Heart right ventricle (tissue), 16 donors: ENCODE results near the gene KLHL29. TPM values are rescaled to one million over a fixed set of nuclear protein-coding genes. Genes with fewer than 3 reads are reported as not detected.
A peak's percentile ranks its signal among the peaks of the same experiment; 100 is the strongest.

Experiments used
- ATAC-seq, 8 donors: fragments of 200-7000 bp; cut with Tn5 transposase; one replicate each; pipeline ENCODE4 v1.9.1; 2020; ENCODE audit warnings: mild to moderate bottlenecking in 8 of 8, moderate library complexity in 8 of 8, moderate number of reproducible peaks in 1 of 8
- DNase-seq, 2 donors: peaks; one replicate each; pipeline ENCODE4 v3.0.0-alpha.2; 2020
- H3K27ac ChIP-seq, 10 donors: fragments of 200-600 bp; sonication (generic) in 2 of 10; one replicate each; pipeline versions ENCODE4 v1.5.0 to v1.8.0; 2020 to 2022; ENCODE audit warnings: mild to moderate bottlenecking in 3 of 10
- H3K27me3 ChIP-seq, 7 donors: fragments of 200-600 bp; one replicate each; pipeline ENCODE4 v1.8.0; 2021 to 2022; ENCODE audit warnings: mild to moderate bottlenecking in 2 of 7
- H3K36me3 ChIP-seq, 9 donors: fragments of 200-600 bp; sonication (generic) in 1 of 9; one replicate each; pipeline versions ENCODE4 v1.5.0 to v1.8.0; 2020 to 2022; ENCODE audit warnings: mild to moderate bottlenecking in 2 of 9
- H3K4me1 ChIP-seq, 9 donors: fragments of 200-600 bp; sonication (generic) in 1 of 9; one replicate each; pipeline versions ENCODE4 v1.5.0 to v1.8.0; 2020 to 2022; ENCODE audit warnings: mild to moderate bottlenecking in 4 of 9
- H3K4me3 ChIP-seq, 10 donors: fragments of 200-600 bp; sonication (generic) in 2 of 10; one replicate each; pipeline versions ENCODE4 v1.5.0 to v1.8.0; 2020 to 2022; ENCODE audit warnings: mild to moderate bottlenecking in 7 of 10, moderate library complexity in 2 of 10
- H3K9me3 ChIP-seq, 11 donors: fragments of 200-600 bp in 10 of 11; sonication (generic) in 2 of 11; one replicate each; pipeline versions ENCODE4 v1.5.0 to v1.8.0; 2013 to 2022; ENCODE audit warnings: mild to moderate bottlenecking in 2 of 11, control low read depth in 1 of 11, moderate library complexity in 1 of 11
- CTCF ChIP-seq, 9 donors: fragments of 200-600 bp; sonication (generic) in 2 of 9; IDR thresholded peaks; one replicate each; pipeline versions ENCODE4 v1.5.0 to v1.8.0; 2021 to 2022; ENCODE audit warnings: antibody characterized with exemption in 9 of 9, mild to moderate bottlenecking in 5 of 9, moderate library complexity in 1 of 9
- WGBS, 2 donors: extraction: QIAGEN DNeasy Blood & Tissue Kit; methylation state at CpG; one replicate each; pipeline ENCODE4 v1.1.7; 2013; ENCODE audit warnings: inconsistent platforms in 1 of 2; 5-methylcytosine and 5-hydroxymethylcytosine counted together
- intact Hi-C, 10 donors: fragments of 100-400 bp; cut with DNase I; formaldehyde crosslinking; loops; one replicate each; pipeline versions ENCODE4 v1.11.1 to v1.14.2; 2022
- polyA plus RNA-seq, 2 donors: library from polyadenylated mRNA; stranded (reverse); fragments of 200-250 nt; gene quantifications; one replicate each; pipeline ENCODE4 v1.2.3, GENCODE V29; 2013
- total RNA-seq, 10 donors: library from RNA; stranded (reverse); fragmentation: NEBNext Ultra II Directional in 3 of 10; extraction: Animal tissue kit (Norgen Biotek cat#: 25700) in 3 of 10; gene quantifications; one replicate each; pipeline versions ENCODE4 v1.2.1 to v1.2.4, GENCODE V29; 2021 to 2023
- donor health status: Arrhythmogenic right ventricular cardiomyopathy.
- donor health status: ischemic (EF 13 %, LVEDD 7.1; RV severe dilation, severe dysfunction).
- donor health status: healthy with polysubstance abuse.
- donor health status: DM: no; HTN: yes; CAD: no.
- donor health status: DM: no; HTN: no; CAD: no.
- donor health status: ischemic (EF 25% LVEDD 6.9; RV normal size, moderate dysfunction).
- donor health status: ischemic (EF 25% LVEDD 5.7; RV mildly dilated, moderate dysfunction).
- donor health status: healthy.
- donor health status: DM: yes; HTN: yes; CAD: no.
- donor health status: Ischemic cardiomyopathy.
- donor health status: ischemic (EF 35%, LVEDD 5.7; RV mildly dilated, moderate dysfunction).
- donor health status: nonischemic (EF 11% LVEDD 7.7; RV severe dilation, severe dysfunction).
- donor health status: DM: yes; HTN: yes; CAD: no.
- donor health status: PGD.
- donor health status: ischemic (EF 29% LVEDD 5.4; RV normal size, mild dysfunction).
- donor health status: nonischemic (EF 23%, LVEDD 6.1; RV moderate dilation, normal function).

KLHL29 gene
- total and polyA plus RNA-seq, 12 donors, result 0.71 to 1.5 (median 1.0) TPM

- no peaks in the 10 kb centered on the region for H3K9me3 ChIP-seq
- H3K4me1 ChIP-seq, result peaks cover 0 to 34% (median 20%) of the 10 kb centered on the region in 9 donors
- H3K4me3 ChIP-seq, result peak overlapping the region; percentile 37 to 80 (median 64)
- peak overlapping the region in 5 of 10 donors; percentile 43 to 66 (median 53) for H3K27ac ChIP-seq
- no peak for TF ChIP-seq CTCF (IDR thresholded peaks at IDR 0.05)
- peaks cover 9 to 84% (median 54%) of the 10 kb centered on the region in 7 donors for H3K27me3 ChIP-seq
- 0% methylated on average over 11 to 51 of the region's 52 CpGs for WGBS, 2 donors
- DNase-seq (peak in 1 of 2 donors; percentile 48), ATAC-seq (peak in 4 of 8 donors; percentile 6 to 24 (median 16))
- no peaks in the 10 kb centered on the region for H3K36me3 ChIP-seq
- intact Hi-C loops, result no loop called here
These were observed 370 bp downstream of the KLHL29 start for GRCh38 chr2:23385351-23385747.

GRCh38 chr2:23385748-23386338 lies 864 bp downstream of the KLHL29 start:
- Histone ChIP-seq H3K27me3 (peaks cover 9 to 89% (median 56%) of the 10 kb centered on the region in 7 donors), H3K36me3 (no peaks in the 10 kb centered on the region), H3K27ac (peak overlapping the region in 5 of 10 donors; percentile 43 to 66 (median 53)), H3K4me1 (peaks cover 0 to 29% (median 17%) of the 10 kb centered on the region in 9 donors), H3K9me3 (no peaks in the 10 kb centered on the region), H3K4me3 (peak overlapping the region; percentile 37 to 80 (median 64))
- 1 to 2% methylated on average over 35 to 63 of the region's 63 CpGs for WGBS, 2 donors
- ATAC-seq (peak in 6 of 8 donors; percentile 4 to 55 (median 22)), DNase-seq (peak in 1 of 2 donors; percentile 21)
- intact Hi-C loops, result no loop called here
- no peak for TF ChIP-seq CTCF (IDR thresholded peaks at IDR 0.05)

DNA sequence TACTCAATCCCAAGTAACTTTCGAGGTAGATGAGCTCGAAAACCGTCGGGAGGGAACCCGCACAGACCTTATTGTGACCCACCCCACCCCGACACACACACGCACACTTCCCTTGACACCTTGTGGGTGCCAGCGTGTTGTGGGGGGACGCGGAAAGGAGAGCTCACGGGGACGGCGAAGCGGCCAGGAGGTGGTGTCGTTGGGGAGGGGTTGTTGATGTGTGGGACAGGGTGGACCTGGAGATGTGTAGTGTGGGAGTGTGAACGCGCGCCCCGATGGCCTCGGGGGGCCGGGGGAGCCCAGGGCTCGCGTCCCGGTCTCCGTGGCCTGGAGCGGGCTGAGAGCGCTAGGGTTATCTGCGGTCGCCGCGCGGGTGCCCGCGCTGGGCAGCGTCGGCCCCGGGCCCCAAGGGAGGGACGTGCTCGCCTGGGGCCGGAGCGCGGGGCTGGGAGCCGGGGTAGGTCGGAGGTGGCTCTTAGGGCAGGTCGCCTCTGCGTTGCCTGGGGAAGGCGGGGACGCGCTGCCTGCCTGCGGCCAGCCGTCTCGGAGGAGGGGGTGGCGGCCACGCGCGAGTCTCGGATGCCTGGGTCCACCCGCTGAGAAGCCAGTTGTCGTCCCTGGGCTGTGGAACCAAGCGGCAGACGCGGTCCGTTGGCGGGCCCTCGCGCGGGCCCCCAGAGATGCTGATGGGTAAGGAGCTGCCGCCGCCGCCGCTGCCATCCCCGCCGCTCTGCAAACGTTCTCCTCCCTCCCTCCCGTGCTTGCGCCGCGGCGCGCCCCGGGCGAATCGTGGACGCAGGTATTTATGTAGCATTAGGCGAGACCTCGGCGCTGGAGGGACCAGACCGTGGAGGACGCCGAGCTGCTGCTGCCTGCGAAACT lies 1.6 kb downstream of the KLHL29 start:
- peaks cover 9 to 95% (median 63%) of the 10 kb centered on the region in 7 donors for H3K27me3 ChIP-seq
- peak overlapping the region; percentile 37 to 80 (median 64) for H3K4me3 ChIP-seq
- ATAC-seq (peak in 6 of 8 donors; percentile 2 to 46 (median 13)), DNase-seq (peak in 1 of 2 donors; percentile 23)
- H3K27ac ChIP-seq, result peak overlapping the region in 3 of 10 donors; percentile 4 to 53 (median 43)
- no peaks in the 10 kb centered on the region for H3K36me3 ChIP-seq
- H3K9me3 ChIP-seq, result no peaks in the 10 kb centered on the region
- peaks cover 0 to 22% (median 16%) of the 10 kb centered on the region in 9 donors for H3K4me1 ChIP-seq
- 1 to 2% methylated on average over 89 to 91 of the region's 91 CpGs for WGBS, 2 donors
- TF ChIP-seq CTCF (IDR thresholded peaks at IDR 0.05), result no peak
- intact Hi-C loops, result no loop called here

DNA sequence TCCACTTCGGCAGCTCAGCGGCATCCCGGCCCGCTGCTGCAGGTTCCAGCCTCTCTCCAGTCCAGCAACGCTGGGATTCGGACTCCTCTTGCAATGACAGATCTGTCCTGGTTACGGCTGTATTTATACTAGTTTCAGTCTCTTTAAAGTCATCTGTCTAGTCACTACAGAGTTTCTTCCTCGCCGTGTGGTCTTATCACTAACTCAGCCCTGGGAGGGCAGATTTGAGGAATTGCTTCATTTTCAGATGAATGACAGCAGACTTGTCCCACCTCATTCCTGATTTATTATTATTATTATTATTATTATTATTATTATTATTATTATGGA lies 2.2 kb downstream of the KLHL29 start:
- Histone ChIP-seq H3K36me3 (no peaks in the 10 kb centered on the region), H3K27me3 (peaks cover 9 to 94% (median 68%) of the 10 kb centered on the region in 7 donors), H3K4me3 (peak overlapping the region; percentile 20 to 80 (median 64)), H3K9me3 (no peaks in the 10 kb centered on the region), H3K27ac (no peak overlapping the region), H3K4me1 (peaks cover 0 to 21% (median 16%) of the 10 kb centered on the region in 9 donors)
- ATAC-seq (peak in 1 of 8 donors; percentile 17), DNase-seq (no peak)
- intact Hi-C loops, result no loop called here
- WGBS, 2 donors, result 3 to 12% methylated on average over 9 of the region's 9 CpGs
- no peak for TF ChIP-seq CTCF (IDR thresholded peaks at IDR 0.05)
